Stimulated activated CD4-positive, alpha-beta T cell treated with anti-CD3 and anti-CD28 coated beads, Interleukin-1b, Interleukin-23, amount 100 ng/mL, for 24 hours (primary cell): ENCODE data around the gene GRIA4.

Experiments used
- DNase-seq, 4 experiments: peaks; one replicate each; pipeline ENCODE4 v3.0.0-alpha.2; 2020; ENCODE audit warnings: low read depth in 4 of 4, low spot score in 1 of 4

The GRIA4 gene

GRCh38 chr11:105636496-105636895, 26.6 kb downstream of the GRIA4 start:
- DNase-seq = no peak

GRCh38 chr11:105639527-105639926, 29.7 kb downstream of the GRIA4 start:
- no peak for DNase-seq

GRCh38 chr11:105641433-105641832, 31.6 kb downstream of the GRIA4 start:
- DNase-seq = no peak

- no peak for DNase-seq
Measured at GRCh38 chr11:105642870-105643269, 33.0 kb downstream of the GRIA4 start.

GRCh38 chr11:105644839-105645573, 35.1 kb downstream of the GRIA4 start:
- no peak for DNase-seq

GRCh38 chr11:105647780-105648179, 37.9 kb downstream of the GRIA4 start:
- DNase-seq = no peak

GRCh38 chr11:105648762-105649161, 38.9 kb downstream of the GRIA4 start:
- no peak for DNase-seq

- no peak for DNase-seq
Measured at GRCh38 chr11:105665281-105665680, 55.4 kb downstream of the GRIA4 start.

GRCh38 chr11:105667441-105667840, 57.6 kb downstream of the GRIA4 start:
- no peak for DNase-seq

GRCh38 chr11:105670811-105671210, 60.9 kb downstream of the GRIA4 start:
- DNase-seq = no peak

- DNase-seq = peak in 1 of 4 experiments; percentile 1
Measured at GRCh38 chr11:105673089-105673488, 63.2 kb downstream of the GRIA4 start.

GRCh38 chr11:105689631-105690030, 79.8 kb downstream of the GRIA4 start:
- DNase-seq = no peak

GRCh38 chr11:105690467-105690866, 80.6 kb downstream of the GRIA4 start:
- no peak for DNase-seq

- DNase-seq = no peak
Measured at GRCh38 chr11:105693075-105693759, 83.3 kb downstream of the GRIA4 start.

GRCh38 chr11:105696000-105696399, 86.1 kb downstream of the GRIA4 start:
- DNase-seq = no peak

GRCh38 chr11:105697291-105697690, 87.4 kb downstream of the GRIA4 start:
- DNase-seq = no peak

GRCh38 chr11:105699203-105699602, 89.3 kb downstream of the GRIA4 start:
- no peak for DNase-seq

GRCh38 chr11:105700271-105700670, 90.4 kb downstream of the GRIA4 start:
- no peak for DNase-seq

- DNase-seq = no peak
Measured at GRCh38 chr11:105701098-105701497, 91.2 kb downstream of the GRIA4 start.

GRCh38 chr11:105705786-105706530, 96.1 kb downstream of the GRIA4 start:
- no peak for DNase-seq

- DNase-seq = no peak
Measured at GRCh38 chr11:105713106-105713505, 103.2 kb downstream of the GRIA4 start.

- DNase-seq = no peak
Measured at GRCh38 chr11:105713696-105714095, 103.8 kb downstream of the GRIA4 start.
